HEK293 (cell line): ENCODE measurements around the gene KIFBP.

Experiments used
- MZF1 ChIP-seq: fragments of 450-650 bp; formaldehyde crosslinking; IDR thresholded peaks from 2 replicates; pipeline ENCODE4 v1.5.1; 2017; ENCODE audit warnings: missing biosample characterization, missing genetic modification characterization, borderline replicate concordance
- SP7 ChIP-seq: fragments of 450-650 bp; formaldehyde crosslinking; IDR thresholded peaks from 2 replicates; pipeline ENCODE4 v1.5.1; 2016; ENCODE audit warnings: missing biosample characterization, missing genetic modification characterization
- ZNF175 ChIP-seq: fragments of 450-650 bp; formaldehyde crosslinking; IDR thresholded peaks from 2 replicates; pipeline ENCODE4 v1.5.1; 2016; ENCODE audit warnings: missing biosample characterization, missing genetic modification characterization
- ZNF302 ChIP-seq: fragments of 450-650 bp; formaldehyde crosslinking; IDR thresholded peaks from 2 replicates; pipeline ENCODE4 v1.5.1; 2016; ENCODE audit warnings: missing biosample characterization, missing genetic modification characterization, low read depth
- ZNF311 ChIP-seq: fragments of 450-650 bp; formaldehyde crosslinking; IDR thresholded peaks from 2 replicates; pipeline ENCODE4 v1.5.1; 2017; ENCODE audit warnings: missing biosample characterization, missing genetic modification characterization, borderline replicate concordance
- ZNF37A ChIP-seq: fragments of 450-650 bp; IDR thresholded peaks from 2 replicates; pipeline ENCODE4 v1.5.1; 2018; ENCODE audit warnings: missing biosample characterization, missing genetic modification characterization
- TF ChIP-seq, protein P1 (sequence below): fragments of 450-650 bp; formaldehyde crosslinking; IDR thresholded peaks from 2 replicates; pipeline ENCODE4 v1.5.1; 2016; ENCODE audit warnings: missing biosample characterization, missing genetic modification characterization

DNA sequence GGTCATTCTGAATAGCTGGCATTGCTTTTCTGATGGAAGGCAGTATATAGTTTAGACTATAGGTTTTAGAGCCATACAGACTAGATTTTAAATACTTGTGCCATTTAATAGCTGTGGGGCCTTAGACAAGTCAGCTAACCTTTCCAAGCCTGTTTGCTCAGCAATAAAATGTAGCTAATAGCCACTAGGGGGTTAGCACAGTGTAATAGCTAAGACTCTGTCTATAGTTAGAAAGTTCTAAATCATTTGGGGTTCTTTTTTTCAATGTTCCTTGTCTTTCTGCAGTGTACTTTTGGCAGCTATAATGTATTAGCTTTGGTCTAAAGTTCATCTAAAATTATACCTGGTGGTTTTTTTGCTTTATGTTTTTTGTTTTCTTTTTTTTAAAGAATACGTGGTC lies 7.5 kb upstream of the KIFBP start:
- no peak for TF ChIP-seq ZNF311 (tag by site-specific recombination)
- no peak for TF ChIP-seq ZNF302
- no peak for TF ChIP-seq ZNF175 (tag by site-specific recombination)
- TF ChIP-seq SP7 (tag by site-specific recombination): no peak
- TF ChIP-seq MZF1: no peak
- no peak for TF ChIP-seq ZNF37A (tag by site-specific recombination)
- TF ChIP-seq, protein P1, sequence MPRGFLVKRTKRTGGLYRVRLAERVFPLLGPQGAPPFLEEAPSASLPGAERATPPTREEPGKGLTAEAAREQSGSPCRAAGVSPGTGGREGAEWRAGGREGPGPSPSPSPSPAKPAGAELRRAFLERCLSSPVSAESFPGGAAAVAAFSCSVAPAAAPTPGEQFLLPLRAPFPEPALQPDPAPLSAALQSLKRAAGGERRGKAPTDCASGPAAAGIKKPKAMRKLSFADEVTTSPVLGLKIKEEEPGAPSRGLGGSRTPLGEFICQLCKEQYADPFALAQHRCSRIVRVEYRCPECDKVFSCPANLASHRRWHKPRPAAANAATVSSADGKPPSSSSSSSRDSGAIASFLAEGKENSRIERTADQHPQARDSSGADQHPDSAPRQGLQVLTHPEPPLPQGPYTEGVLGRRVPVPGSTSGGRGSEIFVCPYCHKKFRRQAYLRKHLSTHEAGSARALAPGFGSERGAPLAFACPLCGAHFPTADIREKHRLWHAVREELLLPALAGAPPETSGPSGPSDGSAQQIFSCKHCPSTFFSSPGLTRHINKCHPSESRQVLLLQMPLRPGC (tag by site-specific recombination): no peak
